Measurements from ENCODE around the gene CDKAL1.

Gene CDKAL1

DNA sequence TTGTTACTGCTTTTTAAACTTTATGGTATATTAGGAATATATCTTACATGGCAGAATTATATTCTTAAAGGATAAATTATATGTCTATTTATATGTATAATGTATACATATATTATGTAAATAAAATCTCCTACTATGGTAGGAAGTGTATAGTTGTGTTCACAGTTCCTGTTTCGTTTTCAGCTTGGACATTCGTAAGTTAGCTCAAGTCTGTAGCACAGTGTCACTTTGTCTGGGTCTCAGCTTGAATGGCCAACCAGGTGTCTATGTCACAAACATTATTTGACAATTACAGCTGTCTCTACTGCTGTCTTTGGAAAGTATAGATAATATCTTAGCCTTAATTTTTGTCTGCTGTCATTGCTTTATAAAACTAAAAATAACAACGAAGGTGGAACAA lies 303.9 kb downstream of the CDKAL1 start:
- DNase-seq (ENCODE audit: low read depth) = no peak

DNA sequence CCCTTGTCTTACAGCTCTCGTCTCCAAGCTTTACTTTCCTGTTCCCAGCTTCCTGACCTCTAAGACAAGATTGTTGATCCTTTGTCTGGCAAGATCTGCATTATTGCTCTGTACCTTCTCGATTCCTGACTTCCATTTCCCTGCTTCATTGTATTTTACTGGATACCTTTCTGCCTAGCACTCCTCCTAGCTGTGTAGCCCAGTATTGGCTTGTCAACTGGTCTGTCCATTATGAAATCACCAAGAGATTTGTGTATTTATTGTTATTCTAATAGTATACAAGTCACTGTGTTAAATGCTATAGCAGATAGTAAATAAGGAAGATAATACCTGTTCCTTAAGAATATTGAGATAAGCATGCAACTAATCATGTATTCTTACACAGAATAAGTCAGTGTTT lies 305.4 kb downstream of the CDKAL1 start:
- no peak for DNase-seq (ENCODE audit: low read depth)

DNA sequence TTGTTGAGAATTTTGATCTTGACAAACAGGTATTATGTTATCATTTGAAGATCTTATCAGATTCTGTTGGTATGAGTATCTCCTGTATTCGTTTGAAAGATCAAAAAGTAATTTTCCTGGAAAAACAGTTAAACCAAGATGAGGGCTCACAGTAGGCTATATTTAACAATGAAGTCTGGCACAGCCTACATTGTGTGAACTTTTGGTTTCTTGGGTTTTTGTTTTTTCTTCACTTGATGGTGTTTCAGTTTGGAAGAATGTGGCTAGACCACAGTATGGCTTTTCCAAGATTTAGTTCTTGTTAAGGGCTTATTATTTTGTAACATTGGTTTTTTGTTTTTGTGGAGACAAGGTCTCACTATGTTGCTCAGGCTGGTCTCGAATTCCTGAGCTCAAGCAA lies 306.4 kb downstream of the CDKAL1 start:
- peak; percentile 73 for DNase-seq (ENCODE audit: low read depth)

DNA sequence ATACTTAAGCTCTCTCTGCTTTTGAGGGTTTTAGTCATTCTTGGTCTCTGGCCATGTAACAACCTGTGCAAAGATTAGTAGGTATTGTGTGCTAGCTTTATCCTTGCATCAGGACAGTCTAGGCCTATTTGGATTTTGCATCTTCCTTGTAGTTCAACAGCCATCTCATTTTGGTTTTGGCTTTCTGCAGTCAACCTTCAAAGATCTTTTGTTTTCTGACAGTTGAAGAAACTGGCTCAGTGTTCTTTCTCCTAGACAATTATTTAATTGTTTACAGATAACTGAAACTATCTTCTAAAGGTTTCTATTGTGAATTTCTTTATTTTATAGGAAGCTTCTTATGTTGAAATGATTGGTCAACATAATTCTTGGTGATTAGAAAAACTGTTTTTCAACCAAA lies 307.5 kb downstream of the CDKAL1 start:
- no peak for DNase-seq (ENCODE audit: low read depth)

DNA sequence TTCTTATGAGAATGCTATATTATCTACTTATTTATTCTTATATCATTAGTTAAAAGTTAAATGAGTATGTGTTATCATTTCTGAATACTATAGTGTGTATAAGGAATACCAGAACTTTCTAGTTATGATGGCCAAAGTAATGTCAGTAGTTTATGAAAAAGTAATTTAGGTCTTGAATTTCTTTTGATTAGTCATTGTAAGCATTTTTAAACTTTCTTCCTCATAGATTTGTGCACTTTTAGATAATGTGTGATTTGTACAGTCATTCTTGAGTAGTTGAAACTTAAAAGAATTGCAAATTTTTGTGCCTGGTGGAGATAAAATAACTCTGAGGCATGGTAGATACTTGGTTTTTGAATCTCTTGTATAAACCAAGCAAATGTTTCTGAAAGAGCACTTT lies 311.3 kb downstream of the CDKAL1 start:
- DNase-seq (ENCODE audit: low read depth) = no peak

DNA sequence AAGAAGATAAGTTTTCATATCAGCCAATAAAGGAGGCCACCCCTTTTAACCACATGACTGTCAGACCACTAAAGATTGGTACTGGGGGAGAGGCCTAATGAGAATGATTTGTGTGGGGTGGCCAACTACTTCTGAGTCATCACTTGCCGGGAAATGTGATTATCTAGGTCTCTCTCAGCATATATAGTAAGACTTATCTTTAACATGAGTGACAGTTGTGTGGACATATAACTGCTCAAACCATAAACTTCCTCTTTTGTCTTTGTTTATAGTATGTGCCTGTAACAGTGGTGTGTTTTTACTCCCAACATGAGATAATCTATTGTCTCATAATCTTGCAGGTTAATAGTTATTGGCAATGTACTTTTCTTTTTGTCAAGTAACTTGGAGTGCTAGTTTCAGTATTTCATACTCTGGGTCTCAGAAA lies 312.4 kb downstream of the CDKAL1 start:
- peak; percentile 35 for DNase-seq (ENCODE audit: low read depth)

DNA sequence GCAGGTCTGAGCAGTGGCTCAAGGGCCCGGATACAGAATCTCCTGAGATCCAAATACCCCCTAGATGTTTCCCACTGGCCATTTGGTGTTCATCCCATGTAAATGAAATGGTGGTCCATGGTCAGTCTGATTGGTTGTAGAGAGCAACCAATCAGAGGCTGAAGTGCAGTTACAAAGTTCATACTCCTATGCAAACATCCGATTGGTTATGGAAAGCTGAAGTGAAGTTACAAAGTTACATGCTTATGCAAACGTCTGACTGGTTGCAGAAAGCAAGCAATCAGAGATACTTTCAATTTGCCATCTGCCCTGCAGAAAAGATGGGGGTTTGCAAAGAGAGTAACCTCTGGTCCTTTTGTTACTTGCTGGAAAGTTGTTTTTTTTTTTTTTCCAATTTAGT lies 313.6 kb downstream of the CDKAL1 start:
- DNase-seq (ENCODE audit: low read depth) = no peak

DNA sequence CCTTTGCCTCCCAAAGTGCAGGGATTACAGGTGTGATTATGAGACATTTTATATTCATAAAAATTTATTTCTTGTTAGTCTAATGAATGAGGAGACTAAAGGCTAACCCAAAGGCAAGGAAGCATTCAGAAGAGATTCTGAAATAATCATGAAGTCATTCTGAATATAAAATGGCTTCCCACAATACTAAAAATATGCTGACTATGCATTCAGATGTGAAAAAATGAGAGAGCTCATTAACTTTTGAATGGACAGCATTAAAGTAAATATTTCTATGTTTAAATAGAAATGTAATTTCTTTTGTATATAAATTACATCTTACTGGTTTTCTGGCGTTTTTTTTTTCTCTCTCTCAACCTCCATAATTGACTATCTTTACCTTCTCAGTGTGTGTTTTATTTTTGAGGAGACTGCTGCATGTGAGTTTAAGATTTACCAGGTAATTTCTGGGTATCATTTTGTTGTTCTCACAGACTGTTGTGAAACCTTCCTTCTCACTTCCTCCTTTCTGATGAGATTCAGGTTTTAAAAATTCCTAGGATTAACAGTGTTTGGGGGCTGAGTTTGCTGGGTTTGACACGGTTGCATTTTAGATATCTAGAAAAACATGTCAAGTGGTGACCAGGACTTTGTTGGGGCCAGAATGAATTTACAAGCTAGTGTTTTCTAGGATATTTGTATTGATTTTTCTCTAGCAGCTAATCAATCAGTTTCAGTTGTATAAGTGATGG lies 316.6 kb downstream of the CDKAL1 start:
- DNase-seq (ENCODE audit: low read depth) = no peak

DNA sequence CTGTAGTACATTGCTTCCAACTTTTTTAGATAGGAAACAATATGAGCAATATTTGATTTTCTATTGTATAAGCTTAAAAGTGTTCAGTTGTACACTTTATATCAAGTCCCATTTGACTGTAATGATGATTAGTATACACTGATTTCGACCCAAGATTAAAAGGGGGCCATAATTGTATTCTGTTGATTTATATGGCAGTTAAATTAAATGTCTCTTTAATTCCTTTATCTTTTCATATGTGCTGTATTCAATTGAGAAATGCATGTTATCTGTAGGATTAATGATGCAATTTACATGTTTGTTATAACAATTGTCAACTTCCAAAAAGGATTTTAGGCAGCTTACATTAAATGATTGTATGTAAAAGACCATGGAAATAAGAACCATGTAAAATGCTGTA lies 317.5 kb downstream of the CDKAL1 start:
- no peak for DNase-seq (ENCODE audit: low read depth)

DNA sequence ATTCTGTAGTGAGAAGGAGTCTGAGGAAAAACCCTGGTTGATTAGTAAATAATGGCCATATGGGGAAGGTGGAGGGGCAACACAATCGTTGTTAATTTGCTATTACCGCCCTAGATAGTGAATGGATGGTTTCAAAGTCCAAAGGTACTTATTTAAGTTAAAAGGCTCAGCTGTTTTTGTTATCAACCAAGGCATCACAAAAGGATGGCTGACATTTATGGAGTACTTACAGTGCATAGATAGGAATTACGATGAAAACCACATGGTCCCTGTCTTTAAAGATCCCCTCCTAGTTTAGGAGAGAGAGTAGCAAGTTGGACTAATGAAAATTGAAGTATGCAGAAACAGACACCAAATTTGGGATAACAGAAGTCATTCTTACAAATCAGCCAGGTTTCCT lies 319.6 kb downstream of the CDKAL1 start:
- no peak for DNase-seq (ENCODE audit: low read depth)

DNA sequence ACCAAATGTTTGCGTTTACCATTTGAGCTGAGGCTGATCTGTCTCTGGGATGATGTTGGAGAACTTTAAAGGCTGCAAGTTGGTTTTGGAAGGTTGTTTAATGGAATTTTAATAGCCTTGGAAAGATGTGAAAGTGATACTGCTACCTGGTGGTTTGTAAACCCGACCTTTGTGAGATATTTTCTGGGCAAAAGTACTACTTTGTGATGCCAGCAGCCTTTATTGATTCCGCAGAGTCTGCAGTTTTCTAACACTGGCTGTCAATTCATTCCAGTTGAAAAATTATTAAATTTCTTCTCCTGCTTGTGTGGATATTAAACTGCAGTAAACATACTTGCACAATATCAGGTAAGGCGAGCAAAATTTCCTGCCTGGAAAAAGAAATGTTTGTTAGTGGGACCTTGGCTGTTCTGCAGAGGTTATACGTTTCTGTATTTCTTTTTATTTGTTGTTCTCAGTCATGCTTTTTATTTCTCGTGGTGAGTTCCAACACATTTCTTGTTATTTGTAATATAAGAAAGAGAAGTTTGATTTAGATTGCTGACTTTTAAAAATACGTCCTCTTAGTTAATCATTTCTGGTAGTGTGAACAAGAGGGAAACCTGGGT lies 322.5 kb downstream of the CDKAL1 start:
- no peak for DNase-seq (ENCODE audit: low read depth)

DNA sequence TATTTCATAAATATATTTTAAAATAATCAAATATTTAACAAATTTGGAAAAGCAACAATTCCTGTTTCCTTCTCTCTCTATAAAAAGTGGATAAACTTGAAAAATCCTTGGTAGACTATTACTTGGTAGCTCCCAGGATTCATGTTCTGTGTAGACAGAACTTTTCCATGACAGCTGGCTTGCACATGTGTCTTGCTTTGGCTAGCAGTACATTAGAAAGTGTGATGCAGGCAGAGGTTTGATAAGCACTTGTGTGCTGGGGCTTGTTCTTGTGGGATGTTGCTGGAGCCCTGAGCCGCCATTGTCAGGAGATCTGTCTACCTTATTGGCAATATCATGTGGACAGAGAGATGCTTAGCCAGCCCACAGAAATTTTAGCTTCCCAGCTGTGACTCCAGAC lies 327.2 kb downstream of the CDKAL1 start:
- no peak for DNase-seq (ENCODE audit: low read depth)

DNA sequence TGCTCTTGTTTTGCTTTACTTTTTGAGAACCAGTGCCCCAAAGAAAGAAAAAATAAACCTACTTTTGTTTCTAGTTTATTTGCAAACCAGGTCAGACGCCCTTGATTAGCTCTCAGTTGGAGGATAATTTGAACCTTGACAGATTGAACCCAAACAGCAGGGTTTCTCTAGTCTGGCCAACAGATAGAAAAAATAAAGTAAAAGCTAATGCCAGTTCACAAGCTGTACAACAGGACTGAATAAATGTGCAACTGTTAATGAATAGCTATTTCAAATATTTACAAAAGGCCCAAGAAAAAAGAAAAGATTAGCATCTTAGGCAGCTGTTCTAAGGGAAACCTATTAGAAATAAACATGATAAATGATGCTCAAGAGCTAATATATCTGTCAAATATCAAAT lies 331.8 kb downstream of the CDKAL1 start:
- no peak for DNase-seq (ENCODE audit: low read depth)

DNA sequence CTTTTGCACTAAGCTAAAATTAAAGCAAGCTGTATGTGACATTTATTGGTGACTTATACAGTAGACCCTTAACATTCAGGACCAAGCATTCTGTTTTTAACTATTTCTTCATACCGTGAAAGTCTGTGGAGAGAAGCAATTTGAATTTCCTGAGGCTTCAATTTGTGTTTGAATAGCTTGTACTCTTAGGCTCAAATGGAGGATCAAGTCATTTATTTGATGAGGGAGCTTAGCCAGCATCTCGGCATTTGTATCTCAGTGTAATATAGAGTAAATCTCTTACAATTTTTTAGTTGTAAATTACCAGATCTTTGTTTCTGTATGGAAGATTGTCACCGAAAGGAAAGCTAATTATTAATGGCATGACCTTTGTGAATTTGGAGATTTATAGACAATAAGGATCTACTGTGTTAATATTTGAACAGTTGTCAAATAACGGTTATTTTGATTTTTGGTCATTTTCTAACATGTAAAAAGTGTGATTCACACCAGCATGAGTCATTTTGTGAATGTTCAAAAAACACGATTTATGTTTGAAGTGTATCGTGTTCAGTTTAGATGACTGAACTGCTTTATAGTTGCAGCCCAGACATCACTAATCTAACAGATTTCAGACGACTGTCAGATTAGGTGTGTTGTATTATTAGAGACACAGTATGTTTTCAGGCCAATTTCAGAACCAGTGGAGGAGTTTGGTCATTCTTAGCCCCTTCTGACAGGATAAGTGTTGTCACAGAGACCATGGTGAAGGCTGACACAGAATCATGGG lies 332.9 kb downstream of the CDKAL1 start:
- DNase-seq (ENCODE audit: low read depth) = no peak

DNA sequence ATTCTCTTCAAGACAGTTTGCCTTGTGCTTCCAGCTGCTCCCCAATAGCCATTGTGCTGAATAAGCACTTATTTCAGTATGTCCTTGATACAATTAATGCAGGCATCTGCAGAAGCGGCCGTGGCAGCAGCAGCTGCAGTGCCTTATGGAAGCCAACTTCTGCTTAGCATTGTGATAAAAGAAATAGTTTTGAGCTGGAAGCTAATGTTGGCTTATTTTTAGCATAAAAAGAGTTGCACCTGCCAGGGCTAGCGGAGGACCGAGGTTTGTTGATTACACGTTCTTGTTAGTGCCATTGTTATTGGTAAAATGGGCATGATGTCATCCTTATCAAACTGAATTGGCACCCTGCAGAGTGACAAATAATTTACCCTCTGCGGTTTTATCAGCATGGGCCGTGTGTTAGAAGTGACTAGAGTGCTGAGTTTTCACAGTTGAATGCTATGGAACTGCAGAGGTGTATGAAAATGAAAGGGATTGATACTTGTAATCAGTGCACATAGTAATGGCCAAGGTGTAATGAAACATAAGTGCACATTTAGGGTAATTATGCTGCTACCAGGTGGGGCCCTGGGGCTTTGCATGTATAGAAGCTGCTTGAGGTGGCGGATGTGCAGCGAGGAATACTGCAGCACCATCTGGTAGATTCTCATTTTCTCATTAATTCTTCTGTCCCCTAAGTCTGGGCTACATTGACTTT lies 334.3 kb downstream of the CDKAL1 start:
- DNase-seq (ENCODE audit: low read depth) = no peak

DNA sequence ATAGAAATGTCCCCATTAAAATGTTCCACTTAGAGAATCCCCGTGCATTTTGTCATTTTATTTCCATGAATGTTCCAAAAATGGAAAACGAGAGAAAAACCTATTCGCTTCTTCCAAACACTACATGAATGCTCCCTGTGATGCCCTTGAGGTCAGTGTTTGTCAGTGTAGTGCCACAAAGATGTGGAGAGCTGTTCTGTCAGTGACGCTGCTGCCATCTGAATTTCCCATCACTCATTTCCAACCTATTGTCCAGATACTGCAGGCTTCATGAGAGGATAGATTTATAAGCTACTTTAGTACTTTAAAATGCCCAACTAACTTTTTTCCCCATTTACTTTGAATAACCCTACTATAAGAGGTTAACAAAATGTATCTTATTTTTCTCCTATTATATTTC lies 335.8 kb downstream of the CDKAL1 start:
- no peak for DNase-seq (ENCODE audit: low read depth)

DNA sequence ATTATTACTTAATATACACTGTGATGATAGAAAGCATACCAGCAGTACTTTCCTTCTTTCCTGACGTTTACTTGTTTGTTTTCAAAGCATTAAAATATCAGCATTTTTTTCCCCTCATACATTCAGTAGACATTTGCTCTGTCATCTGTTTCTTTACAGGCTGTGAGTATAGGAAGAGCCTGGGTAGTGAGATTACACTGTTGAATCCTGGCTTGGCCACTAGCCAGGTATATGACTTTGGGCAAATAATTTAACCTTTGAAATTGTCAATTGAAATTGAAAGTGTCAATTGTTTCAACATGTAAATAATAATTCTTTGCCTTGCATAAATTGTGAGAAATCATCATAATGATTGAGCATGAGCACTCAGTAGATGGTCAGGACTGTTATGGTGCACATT lies 336.2 kb downstream of the CDKAL1 start:
- no peak for DNase-seq (ENCODE audit: low read depth)

DNA sequence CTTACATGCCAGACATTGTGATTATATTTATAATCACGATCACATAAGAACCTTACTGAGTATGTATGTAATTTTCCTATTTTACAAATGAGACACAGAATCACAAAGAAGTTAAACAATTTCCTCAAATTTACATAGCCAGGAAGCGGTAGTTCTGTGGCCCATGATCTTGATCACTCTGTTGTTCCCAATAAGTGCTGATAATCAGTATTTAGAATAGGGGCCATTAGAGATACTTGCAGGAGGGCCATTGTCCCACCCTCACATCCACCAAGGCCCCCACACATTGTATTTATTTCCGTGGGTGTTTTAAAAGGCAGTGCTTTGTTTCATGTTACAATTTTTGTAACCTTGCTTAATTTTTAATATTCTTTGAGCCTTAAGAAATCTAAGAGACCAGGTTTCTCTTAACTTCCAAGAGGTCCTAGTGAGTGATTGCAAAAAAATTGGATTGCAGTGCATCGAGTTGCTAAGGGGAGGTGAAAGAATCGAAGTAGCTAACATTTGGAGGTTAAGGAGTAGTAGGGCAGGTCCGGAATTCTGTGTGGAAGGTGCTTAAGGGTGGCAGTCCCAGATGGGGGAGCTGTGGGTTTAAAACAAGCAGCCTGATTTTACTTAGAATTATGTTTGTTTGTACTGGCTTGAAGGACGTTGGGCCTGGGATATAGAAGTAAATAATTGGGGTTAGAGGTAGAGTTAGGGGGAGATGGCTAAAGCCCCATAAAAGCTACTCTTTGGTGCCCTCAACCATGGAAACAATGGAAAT lies 339.4 kb downstream of the CDKAL1 start:
- DNase-seq (ENCODE audit: low read depth) = peak; percentile 25

DNA sequence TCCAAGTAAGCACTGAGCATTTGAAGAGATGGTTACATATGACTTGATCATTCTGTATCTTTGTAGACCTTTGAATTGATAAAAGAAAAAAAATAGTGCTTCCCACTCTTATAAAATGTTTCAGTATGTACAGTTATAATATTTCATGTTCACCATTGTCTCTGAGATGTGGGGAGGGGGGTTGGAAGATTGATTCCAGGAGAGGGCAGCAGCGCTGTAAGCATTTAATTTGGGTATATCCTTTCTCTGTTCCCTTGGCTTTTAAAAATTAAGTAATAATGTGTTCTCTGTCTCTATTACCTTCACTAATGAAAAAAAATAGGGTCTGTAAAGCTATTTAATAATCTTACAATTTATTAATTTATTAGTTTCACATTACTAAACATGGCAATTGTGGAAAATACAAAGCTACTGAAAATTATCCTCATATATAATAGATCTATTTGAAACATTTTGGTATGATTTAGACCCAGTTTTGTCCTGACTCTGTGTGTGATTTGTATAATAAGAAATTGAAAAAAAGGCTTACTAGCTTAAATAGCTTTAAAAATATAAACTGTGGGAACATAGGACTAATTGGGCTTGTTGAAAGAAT lies 341.2 kb downstream of the CDKAL1 start:
- peak; percentile 37 for DNase-seq (ENCODE audit: low read depth)

DNA sequence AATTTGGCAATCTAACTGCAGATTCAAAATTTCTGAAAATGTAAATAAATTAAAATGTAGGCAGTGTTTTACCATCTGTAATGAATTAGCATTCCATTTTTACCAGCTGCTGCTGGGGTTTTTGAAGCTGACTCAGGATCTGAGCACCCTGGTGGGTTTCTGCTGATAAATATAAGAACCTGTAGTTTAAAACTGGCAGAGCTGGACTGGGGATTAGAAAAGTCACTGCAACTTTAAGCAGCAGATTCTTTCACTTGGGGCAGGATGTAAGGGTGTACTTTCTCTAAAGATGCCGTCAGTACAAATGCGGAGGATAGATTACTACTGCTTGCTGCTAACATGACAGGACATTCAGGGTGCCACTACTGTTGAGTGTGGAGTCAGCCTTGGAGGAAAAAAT lies 341.8 kb downstream of the CDKAL1 start:
- peak; percentile 81 for DNase-seq (ENCODE audit: low read depth)

DNA sequence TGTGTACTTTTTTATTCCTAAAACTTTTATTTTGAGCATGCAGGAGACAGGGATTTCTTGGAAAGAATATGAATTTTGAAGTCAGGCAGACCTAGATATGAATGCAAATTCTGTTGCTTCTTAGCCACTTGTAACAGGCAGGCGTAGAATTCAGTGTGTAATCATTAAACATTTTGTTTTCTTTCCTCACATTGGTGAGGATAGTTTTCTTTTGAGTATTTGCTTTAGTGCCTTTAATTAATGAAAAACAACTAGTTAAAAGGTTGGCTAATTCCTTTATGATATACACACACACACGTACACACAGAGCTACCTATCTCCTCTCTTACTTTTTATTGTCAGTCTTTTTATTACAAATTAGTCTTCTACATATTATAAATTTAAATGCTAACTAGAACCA lies 342.3 kb downstream of the CDKAL1 start:
- no peak for DNase-seq (ENCODE audit: low read depth)
